ENCODE measurements around the gene IGHMBP2.

DNA sequence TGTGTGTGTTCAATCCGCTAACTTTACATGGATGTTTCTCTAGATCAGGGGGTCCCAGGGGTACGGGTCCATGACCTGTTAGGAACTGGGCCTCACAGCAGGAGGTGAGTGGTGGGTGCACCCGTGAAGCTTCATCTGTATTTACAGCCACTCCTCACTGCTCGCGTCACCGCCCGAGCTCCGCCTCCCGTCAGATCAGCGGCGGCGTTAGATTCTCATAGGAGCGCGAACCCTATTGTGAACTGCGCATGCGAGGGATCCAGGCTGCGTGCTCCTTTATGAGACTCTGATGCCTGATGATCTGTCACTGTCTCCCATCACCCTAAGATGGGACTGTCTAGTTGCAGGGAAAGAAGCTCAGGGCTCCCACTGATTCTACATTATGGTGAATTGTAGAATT lies 45.2 kb downstream of the IGHMBP2 start:
- TF ChIP-seq, protein P1, sequence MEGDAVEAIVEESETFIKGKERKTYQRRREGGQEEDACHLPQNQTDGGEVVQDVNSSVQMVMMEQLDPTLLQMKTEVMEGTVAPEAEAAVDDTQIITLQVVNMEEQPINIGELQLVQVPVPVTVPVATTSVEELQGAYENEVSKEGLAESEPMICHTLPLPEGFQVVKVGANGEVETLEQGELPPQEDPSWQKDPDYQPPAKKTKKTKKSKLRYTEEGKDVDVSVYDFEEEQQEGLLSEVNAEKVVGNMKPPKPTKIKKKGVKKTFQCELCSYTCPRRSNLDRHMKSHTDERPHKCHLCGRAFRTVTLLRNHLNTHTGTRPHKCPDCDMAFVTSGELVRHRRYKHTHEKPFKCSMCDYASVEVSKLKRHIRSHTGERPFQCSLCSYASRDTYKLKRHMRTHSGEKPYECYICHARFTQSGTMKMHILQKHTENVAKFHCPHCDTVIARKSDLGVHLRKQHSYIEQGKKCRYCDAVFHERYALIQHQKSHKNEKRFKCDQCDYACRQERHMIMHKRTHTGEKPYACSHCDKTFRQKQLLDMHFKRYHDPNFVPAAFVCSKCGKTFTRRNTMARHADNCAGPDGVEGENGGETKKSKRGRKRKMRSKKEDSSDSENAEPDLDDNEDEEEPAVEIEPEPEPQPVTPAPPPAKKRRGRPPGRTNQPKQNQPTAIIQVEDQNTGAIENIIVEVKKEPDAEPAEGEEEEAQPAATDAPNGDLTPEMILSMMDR (conservative IDR thresholded peaks at IDR 0.05): no peak
- TF ChIP-seq ZFX (IDR thresholded peaks at IDR 0.05): no peak

Measured in C4-2B (cell line).